NCI-H748 (cell line): ENCODE results near the gene SRSF9.

Source experiments
- DNase-seq: peaks from one replicate; lab custom pipeline; 2025; ENCODE audit not compliant: unreplicated experiment; lab: John Stamatoyannopoulos, UW

The SRSF9 gene

DNA sequence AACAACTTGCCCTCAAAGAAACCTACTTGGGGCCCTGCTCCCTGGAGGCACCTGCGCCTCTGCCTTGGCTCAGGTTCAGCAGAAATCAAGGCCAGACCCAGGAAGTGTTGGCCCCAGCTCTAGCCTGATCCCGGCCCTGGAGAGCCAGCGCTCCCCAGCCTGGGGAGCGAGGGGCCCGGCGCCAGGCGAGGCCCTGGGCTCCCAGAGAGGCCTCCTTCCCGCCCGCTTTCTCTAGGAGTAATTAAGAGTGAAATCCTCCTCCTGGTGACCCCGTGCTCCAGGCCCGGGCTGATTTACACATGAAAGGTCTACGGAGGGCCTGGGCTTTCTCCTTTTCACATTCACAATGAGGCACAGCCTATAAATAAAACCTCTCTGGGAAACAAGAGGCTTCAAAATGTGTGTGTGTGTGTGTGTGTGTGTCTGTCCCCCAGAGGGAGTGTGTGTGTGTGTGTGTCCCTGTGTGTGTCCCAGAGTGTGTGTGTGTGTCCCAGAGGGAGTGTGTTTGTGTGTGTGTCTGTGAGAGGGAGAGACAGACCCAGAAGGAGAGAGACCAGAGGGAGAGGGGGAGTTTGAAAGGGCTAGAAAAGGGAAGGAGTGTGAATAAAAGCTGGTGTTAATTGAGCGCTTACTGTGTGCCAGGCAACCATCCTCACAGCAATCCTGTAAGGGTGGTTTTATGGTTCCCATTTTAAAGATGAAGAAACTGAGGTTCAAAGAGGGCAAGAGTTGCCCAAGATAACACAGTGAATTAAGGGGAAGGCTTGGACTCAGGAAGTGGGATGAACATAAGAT, 55.5 kb downstream of the SRSF9 start:
- DNase-seq = no peak

DNA sequence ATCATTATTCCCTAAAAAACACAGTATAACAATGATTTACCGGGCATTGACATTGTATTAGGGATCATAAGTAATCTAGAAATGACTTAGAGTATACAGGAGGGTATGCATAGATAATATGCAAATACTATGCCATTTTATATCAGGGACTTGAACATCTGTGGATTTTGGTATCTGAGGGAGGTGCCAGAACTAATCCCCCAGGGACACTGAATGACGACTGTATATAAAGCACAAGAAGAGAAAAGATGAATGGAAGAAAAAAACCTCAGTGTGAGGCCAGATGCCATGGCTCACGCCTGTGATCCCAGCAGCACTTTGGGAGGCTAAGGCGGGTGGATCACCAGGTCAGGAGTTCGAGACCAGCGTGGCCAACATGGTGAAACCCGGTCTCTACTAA, 57.1 kb downstream of the SRSF9 start:
- DNase-seq = no peak
